ENCODE measurements around the gene CDK4.
"Not testable (repeated sequence)": the region's sequence is repeated elsewhere in the genome, so short reads cannot be mapped to it uniquely, and the experiment has no call there.

The CDK4 gene

GRCh38 chr12:57751788-57752667 is at the start of gene CDK4:
Gene CDK4, minus strand, starts transcription at chr12:57752310. Its CDS starts 593 bp downstream, at chr12:57751717.
- peak; percentile 98 for DNase-seq (ENCODE audit: low read depth)

GRCh38 chr12:57800965-57801364 is 48.9 kb upstream of the CDK4 start:
- no peak for DNase-seq (ENCODE audit: low read depth)

- no peak for DNase-seq (ENCODE audit: low read depth)
Observed at GRCh38 chr12:57797933-57798332, 45.8 kb upstream of the CDK4 start.

- no peak for DNase-seq (ENCODE audit: low read depth)
Observed at GRCh38 chr12:57796996-57797395, 44.9 kb upstream of the CDK4 start.

GRCh38 chr12:57795354-57795753 is 43.2 kb upstream of the CDK4 start:
- no peak for DNase-seq (ENCODE audit: low read depth)

- DNase-seq (ENCODE audit: low read depth) = no peak
Observed at GRCh38 chr12:57793920-57794319, 41.8 kb upstream of the CDK4 start.

- DNase-seq (ENCODE audit: low read depth) = no peak
Observed at GRCh38 chr12:57783861-57784260, 31.8 kb upstream of the CDK4 start.

GRCh38 chr12:57783466-57783801 is 31.3 kb upstream of the CDK4 start:
- no peak for DNase-seq (ENCODE audit: low read depth)

- peak; percentile 94 for DNase-seq (ENCODE audit: low read depth)
Observed at GRCh38 chr12:57782608-57783465, 30.7 kb upstream of the CDK4 start, which contains the start of gene TSFM. Gene TSFM, plus strand, starts transcription at chr12:57782787. Its CDS starts 15 bp downstream, at chr12:57782802.

- DNase-seq (ENCODE audit: low read depth) = no peak
Observed at GRCh38 chr12:57782243-57782607, 30.1 kb upstream of the CDK4 start.

- no peak for DNase-seq (ENCODE audit: low read depth)
Observed at GRCh38 chr12:57781801-57782200, 29.7 kb upstream of the CDK4 start.

GRCh38 chr12:57781244-57781643 is 29.1 kb upstream of the CDK4 start:
- DNase-seq (ENCODE audit: low read depth) = no peak

GRCh38 chr12:57780284-57780897 is 28.3 kb upstream of the CDK4 start:
- DNase-seq (ENCODE audit: low read depth) = no peak

- no peak for DNase-seq (ENCODE audit: low read depth)
Observed at GRCh38 chr12:57779736-57780135, 27.6 kb upstream of the CDK4 start.

GRCh38 chr12:57777911-57778310 is 25.8 kb upstream of the CDK4 start:
- no peak for DNase-seq (ENCODE audit: low read depth)

GRCh38 chr12:57777367-57777766 is 25.3 kb upstream of the CDK4 start:
- DNase-seq (ENCODE audit: low read depth) = no peak

- no peak for DNase-seq (ENCODE audit: low read depth)
Observed at GRCh38 chr12:57776247-57776587, 24.1 kb upstream of the CDK4 start.

GRCh38 chr12:57775563-57776246 is 23.6 kb upstream of the CDK4 start:
- no peak for DNase-seq (ENCODE audit: low read depth)

- DNase-seq (ENCODE audit: low read depth) = no peak
Observed at GRCh38 chr12:57775044-57775443, 22.9 kb upstream of the CDK4 start.

- not testable (repeated sequence) for DNase-seq (ENCODE audit: low read depth)
Observed at GRCh38 chr12:57774634-57775033, 22.5 kb upstream of the CDK4 start.

- DNase-seq (ENCODE audit: low read depth) = no peak
Observed at GRCh38 chr12:57772429-57773322, 20.6 kb upstream of the CDK4 start, which contains the start of gene EEF1AKMT3. Gene EEF1AKMT3, plus strand, starts transcription at chr12:57772614. Its CDS starts 111 bp downstream, at chr12:57772725.

Measured in activated T-cell treated with anti-CD3 and anti-CD28 coated beads for 48 hours (primary cell).